Thyroid gland (tissue), 4 donors: ENCODE results near the gene OGA.

Source experiments
- CTCF ChIP-seq, 6 experiments: fragments of 200-600 bp in 3 of 6; fragments of 450-650 bp in 3 of 6; sonication (generic) in 3 of 6; IDR thresholded peaks; one replicate each; pipeline ENCODE4 v1.5.1; 2016 to 2019; ENCODE audit warnings: antibody characterized with exemption in 6 of 6, mild to moderate bottlenecking in 2 of 6, inconsistent platforms in 1 of 6, moderate library complexity in 1 of 6
- POLR2A ChIP-seq, 2 donors: fragments of 450-650 bp; IDR thresholded peaks; one replicate each; pipeline ENCODE4 v1.6.1; 2017; ENCODE audit warnings: antibody characterized with exemption in 2 of 2, mild to moderate bottlenecking in 2 of 2, moderate library complexity in 1 of 2

GRCh38 chr10:101789686-101790085 is 28.6 kb downstream of the OGA start:
- TF ChIP-seq CTCF (IDR thresholded peaks at IDR 0.05) (no peak), POLR2A (IDR thresholded peaks at IDR 0.05) (no peak)
